Esophagus muscularis mucosa (tissue), 3 donors: ENCODE measurements around the gene STX16.
"Not testable (repeated sequence)": the region's sequence is repeated elsewhere in the genome, so short reads cannot be mapped to it uniquely, and the experiment has no call there.

Source experiments
- CTCF ChIP-seq, 3 experiments: fragments of 200-600 bp in 2 of 3; fragments of 450-650 bp in 1 of 3; sonication (generic) in 2 of 3; IDR thresholded peaks; one replicate each; pipeline ENCODE4 v1.5.1; 2017 to 2019; ENCODE audit warnings: antibody characterized with exemption in 3 of 3, mild to moderate bottlenecking in 2 of 3, moderate library complexity in 1 of 3
- EP300 ChIP-seq: sonication (generic); formaldehyde crosslinking; IDR thresholded peaks from one replicate; pipeline ENCODE4 v1.6.1; 2017; ENCODE audit warnings: antibody characterized with exemption

GRCh38 chr20:58642896-58643295, 8.2 kb upstream of the STX16 start:
- not testable (repeated sequence) for TF ChIP-seq CTCF (IDR thresholded peaks at IDR 0.05); EP300
